GM19239 (cell line): Measurements from ENCODE around the gene ATXN7L1.
A peak's percentile ranks its signal among the peaks of the same experiment; 100 is the strongest.

Experiments
- DNase-seq: peaks from one replicate; pipeline ENCODE4 v3.0.0; 2011; ENCODE audit warnings: low spot score; ENCODE audit not compliant: insufficient read length
- FAIRE-seq: peaks from 2 replicates; lab custom pipeline; 2011; peaks lifted over from hg19 to GRCh38; lab: Jason Lieb, UNC

Gene ATXN7L1

GRCh38 chr7:105689067-105689819 lies 187.2 kb downstream of the ATXN7L1 start:
- DNase-seq (no peak), FAIRE-seq (no peak)

- FAIRE-seq (no peak), DNase-seq (no peak)
These were observed 187.8 kb downstream of the ATXN7L1 start for GRCh38 chr7:105688617-105689016.

- FAIRE-seq = no peak
These were observed 191.2 kb downstream of the ATXN7L1 start for GRCh38 chr7:105685161-105685560.

GRCh38 chr7:105682341-105683060 lies 193.9 kb downstream of the ATXN7L1 start:
- no peak for FAIRE-seq
- DNase-seq = no peak

More at GRCh38 chr7:105685161-105685560, 191.2 kb downstream of the ATXN7L1 start:
- DNase-seq = no peak

GRCh38 chr7:105680505-105681187 lies 195.8 kb downstream of the ATXN7L1 start:
- DNase-seq (no peak), FAIRE-seq (no peak)

- FAIRE-seq = peak; percentile 83
- DNase-seq = no peak
These were observed 197.4 kb downstream of the ATXN7L1 start for GRCh38 chr7:105678811-105679495.

GRCh38 chr7:105677817-105678573 lies 198.4 kb downstream of the ATXN7L1 start:
- peak; percentile 84 for FAIRE-seq

GRCh38 chr7:105677410-105677730 lies 199.0 kb downstream of the ATXN7L1 start:
- FAIRE-seq = no peak

More at GRCh38 chr7:105677817-105678573, 198.4 kb downstream of the ATXN7L1 start:
- no peak for DNase-seq

GRCh38 chr7:105675934-105676371 lies 200.4 kb downstream of the ATXN7L1 start:
- no peak for DNase-seq

More at GRCh38 chr7:105677410-105677730, 199.0 kb downstream of the ATXN7L1 start:
- no peak for DNase-seq

GRCh38 chr7:105674200-105674920 lies 202.0 kb downstream of the ATXN7L1 start:
- DNase-seq (no peak), FAIRE-seq (peak; percentile 11)

More at GRCh38 chr7:105675934-105676371, 200.4 kb downstream of the ATXN7L1 start:
- FAIRE-seq = no peak

GRCh38 chr7:105673367-105674084 lies 202.9 kb downstream of the ATXN7L1 start:
- FAIRE-seq (no peak), DNase-seq (no peak)

- FAIRE-seq = no peak
- DNase-seq = no peak
These were observed 203.6 kb downstream of the ATXN7L1 start for GRCh38 chr7:105672801-105673200.

GRCh38 chr7:105666324-105666723 lies 210.1 kb downstream of the ATXN7L1 start:
- FAIRE-seq = no peak
- no peak for DNase-seq

- DNase-seq (no peak), FAIRE-seq (no peak)
These were observed 210.7 kb downstream of the ATXN7L1 start for GRCh38 chr7:105665684-105666083.

- DNase-seq = no peak
- no peak for FAIRE-seq
These were observed 211.4 kb downstream of the ATXN7L1 start for GRCh38 chr7:105664816-105665525.

GRCh38 chr7:105662998-105663397 lies 213.4 kb downstream of the ATXN7L1 start:
- DNase-seq (no peak), FAIRE-seq (no peak)

GRCh38 chr7:105661625-105662024 lies 214.8 kb downstream of the ATXN7L1 start:
- FAIRE-seq (no peak), DNase-seq (no peak)
